ENCODE results near the gene L3MBTL3.

The L3MBTL3 gene

GRCh38 chr6:130134582-130134981 is 116.2 kb downstream of the L3MBTL3 start:
- H3K79me2 ChIP-seq (ENCODE audit: insufficient read depth, low read length), result no peaks in the 10 kb centered on the region
- no peaks in the 10 kb centered on the region for H3K36me3 ChIP-seq (ENCODE audit: low read length)
- H4K20me1 ChIP-seq (ENCODE audit: low read depth, low read length), result no peaks in the 10 kb centered on the region
- H3K4me3 ChIP-seq (ENCODE audit: insufficient read depth, low read length, poor library complexity, severe bottlenecking), result no peak overlapping the region
- no peaks in the 10 kb centered on the region for H3K9me3 ChIP-seq (ENCODE audit: insufficient read depth, low read length)
- H3K27me3 ChIP-seq (ENCODE audit: low read length), result no peaks in the 10 kb centered on the region
- H2AFZ ChIP-seq (ENCODE audit: low read depth, low read length, severe bottlenecking), result no peak overlapping the region
- H3K9ac ChIP-seq (ENCODE audit: low read length), result no peak overlapping the region
- H3K4me2 ChIP-seq (ENCODE audit: low read depth, low read length, poor library complexity, severe bottlenecking), result no peak overlapping the region
- no peaks in the 10 kb centered on the region for H3K9me2 ChIP-seq (replicated peaks; ENCODE audit: insufficient read depth, low read length)
- H3K27ac ChIP-seq (ENCODE audit: low read depth, low read length), result no peak overlapping the region
- no peak for TF ChIP-seq CTCF (IDR thresholded peaks at IDR 0.05; ENCODE audit: insufficient read depth, low read length, poor library complexity, severe bottlenecking)
- no peak for TF ChIP-seq EZH2phosphoT487 (conservative IDR thresholded peaks at IDR 0.05; ENCODE audit: low read length)
- H3F3A ChIP-seq (ENCODE audit: insufficient read depth), result no peaks in the 10 kb centered on the region

- H3K27ac ChIP-seq (ENCODE audit: low read depth, low read length), result no peak overlapping the region
- H4K20me1 ChIP-seq (ENCODE audit: low read depth, low read length), result no peaks in the 10 kb centered on the region
- no peaks in the 10 kb centered on the region for H3K9me3 ChIP-seq (ENCODE audit: insufficient read depth, low read length)
- no peaks in the 10 kb centered on the region for H3K9me2 ChIP-seq (replicated peaks; ENCODE audit: insufficient read depth, low read length)
- H3K27me3 ChIP-seq (ENCODE audit: low read length), result no peaks in the 10 kb centered on the region
- H3K4me3 ChIP-seq (ENCODE audit: insufficient read depth, low read length, poor library complexity, severe bottlenecking), result no peak overlapping the region
- no peaks in the 10 kb centered on the region for H3K79me2 ChIP-seq (ENCODE audit: insufficient read depth, low read length)
- TF ChIP-seq EZH2phosphoT487 (conservative IDR thresholded peaks at IDR 0.05; ENCODE audit: low read length) (no peak), CTCF (IDR thresholded peaks at IDR 0.05; ENCODE audit: insufficient read depth, low read length, poor library complexity, severe bottlenecking) (no peak)
- no peak overlapping the region for H3K4me2 ChIP-seq (ENCODE audit: low read depth, low read length, poor library complexity, severe bottlenecking)
- no peaks in the 10 kb centered on the region for H3F3A ChIP-seq (ENCODE audit: insufficient read depth)
- H3K36me3 ChIP-seq (ENCODE audit: low read length), result no peaks in the 10 kb centered on the region
- no peak overlapping the region for H3K9ac ChIP-seq (ENCODE audit: low read length)
- no peak overlapping the region for H2AFZ ChIP-seq (ENCODE audit: low read depth, low read length, severe bottlenecking)
Measured at GRCh38 chr6:130136798-130137197, 118.4 kb downstream of the L3MBTL3 start.

- H3K36me3 ChIP-seq (ENCODE audit: low read length), result no peaks in the 10 kb centered on the region
- H3K4me2 ChIP-seq (ENCODE audit: low read depth, low read length, poor library complexity, severe bottlenecking), result no peak overlapping the region
- TF ChIP-seq EZH2phosphoT487 (conservative IDR thresholded peaks at IDR 0.05; ENCODE audit: low read length), result no peak
- no peak for TF ChIP-seq CTCF (IDR thresholded peaks at IDR 0.05; ENCODE audit: insufficient read depth, low read length, poor library complexity, severe bottlenecking)
- H3K9ac ChIP-seq (ENCODE audit: low read length), result no peak overlapping the region
- no peak overlapping the region for H3K27ac ChIP-seq (ENCODE audit: low read depth, low read length)
- no peaks in the 10 kb centered on the region for H3F3A ChIP-seq (ENCODE audit: insufficient read depth)
- H3K9me3 ChIP-seq (ENCODE audit: insufficient read depth, low read length), result no peaks in the 10 kb centered on the region
- no peaks in the 10 kb centered on the region for H3K9me2 ChIP-seq (replicated peaks; ENCODE audit: insufficient read depth, low read length)
- H3K4me3 ChIP-seq (ENCODE audit: insufficient read depth, low read length, poor library complexity, severe bottlenecking), result no peak overlapping the region
- H2AFZ ChIP-seq (ENCODE audit: low read depth, low read length, severe bottlenecking), result no peak overlapping the region
- H3K79me2 ChIP-seq (ENCODE audit: insufficient read depth, low read length), result no peaks in the 10 kb centered on the region
- no peaks in the 10 kb centered on the region for H4K20me1 ChIP-seq (ENCODE audit: low read depth, low read length)
- H3K27me3 ChIP-seq (ENCODE audit: low read length), result no peaks in the 10 kb centered on the region
Measured at GRCh38 chr6:130138116-130138908, 119.9 kb downstream of the L3MBTL3 start.

All from SU-DHL-6 (cell line).